ENCODE measurements around the gene TRAM2.

Gene TRAM2

DNA sequence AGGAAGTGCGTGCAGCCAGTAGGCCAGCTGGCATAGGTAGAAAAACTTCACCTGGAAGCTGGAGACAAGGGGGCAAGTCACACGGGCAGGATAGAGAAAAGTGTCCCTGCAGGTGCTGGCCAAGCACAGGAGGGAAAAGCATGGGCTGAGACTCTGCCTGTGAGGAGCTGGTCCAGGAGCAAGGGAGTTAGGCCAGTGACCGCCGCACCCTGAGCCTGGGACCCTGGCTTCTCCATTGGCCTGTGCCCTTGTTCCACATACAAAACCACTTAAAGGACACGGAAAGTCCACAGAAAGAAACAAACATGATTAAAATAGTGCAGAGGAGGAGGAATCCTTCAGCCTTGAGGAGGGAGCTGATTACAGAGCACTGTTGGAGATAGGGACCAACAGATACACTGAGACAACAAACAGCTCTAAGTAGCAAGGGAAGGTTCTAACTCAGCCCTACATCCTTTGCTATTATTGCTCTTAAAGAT is 68.6 kb downstream of the TRAM2 start:
- ATAC-seq (ENCODE audit: low read depth) (no peak), DNase-seq (ENCODE audit: low spot score) (no peak)
- Histone ChIP-seq H3K4me3 (ENCODE audit: severe bottlenecking) (no peak overlapping the region), H3K27ac (ENCODE audit: poor library complexity, severe bottlenecking) (peak overlapping the region; percentile 96), H3K27me3 (ENCODE audit: insufficient read depth, poor library complexity, severe bottlenecking) (no peaks in the 10 kb centered on the region), H3K4me1 (ENCODE audit: insufficient read depth, poor library complexity, severe bottlenecking) (peaks cover 39% of the 10 kb centered on the region), H3K36me3 (ENCODE audit: low read depth) (peaks cover 53% of the 10 kb centered on the region), H3K9me3 (ENCODE audit: severe bottlenecking) (no peaks in the 10 kb centered on the region)
- TF ChIP-seq, protein P1, sequence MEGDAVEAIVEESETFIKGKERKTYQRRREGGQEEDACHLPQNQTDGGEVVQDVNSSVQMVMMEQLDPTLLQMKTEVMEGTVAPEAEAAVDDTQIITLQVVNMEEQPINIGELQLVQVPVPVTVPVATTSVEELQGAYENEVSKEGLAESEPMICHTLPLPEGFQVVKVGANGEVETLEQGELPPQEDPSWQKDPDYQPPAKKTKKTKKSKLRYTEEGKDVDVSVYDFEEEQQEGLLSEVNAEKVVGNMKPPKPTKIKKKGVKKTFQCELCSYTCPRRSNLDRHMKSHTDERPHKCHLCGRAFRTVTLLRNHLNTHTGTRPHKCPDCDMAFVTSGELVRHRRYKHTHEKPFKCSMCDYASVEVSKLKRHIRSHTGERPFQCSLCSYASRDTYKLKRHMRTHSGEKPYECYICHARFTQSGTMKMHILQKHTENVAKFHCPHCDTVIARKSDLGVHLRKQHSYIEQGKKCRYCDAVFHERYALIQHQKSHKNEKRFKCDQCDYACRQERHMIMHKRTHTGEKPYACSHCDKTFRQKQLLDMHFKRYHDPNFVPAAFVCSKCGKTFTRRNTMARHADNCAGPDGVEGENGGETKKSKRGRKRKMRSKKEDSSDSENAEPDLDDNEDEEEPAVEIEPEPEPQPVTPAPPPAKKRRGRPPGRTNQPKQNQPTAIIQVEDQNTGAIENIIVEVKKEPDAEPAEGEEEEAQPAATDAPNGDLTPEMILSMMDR (IDR thresholded peaks at IDR 0.05; ENCODE audit: poor library complexity, severe bottlenecking), result no peak

DNA sequence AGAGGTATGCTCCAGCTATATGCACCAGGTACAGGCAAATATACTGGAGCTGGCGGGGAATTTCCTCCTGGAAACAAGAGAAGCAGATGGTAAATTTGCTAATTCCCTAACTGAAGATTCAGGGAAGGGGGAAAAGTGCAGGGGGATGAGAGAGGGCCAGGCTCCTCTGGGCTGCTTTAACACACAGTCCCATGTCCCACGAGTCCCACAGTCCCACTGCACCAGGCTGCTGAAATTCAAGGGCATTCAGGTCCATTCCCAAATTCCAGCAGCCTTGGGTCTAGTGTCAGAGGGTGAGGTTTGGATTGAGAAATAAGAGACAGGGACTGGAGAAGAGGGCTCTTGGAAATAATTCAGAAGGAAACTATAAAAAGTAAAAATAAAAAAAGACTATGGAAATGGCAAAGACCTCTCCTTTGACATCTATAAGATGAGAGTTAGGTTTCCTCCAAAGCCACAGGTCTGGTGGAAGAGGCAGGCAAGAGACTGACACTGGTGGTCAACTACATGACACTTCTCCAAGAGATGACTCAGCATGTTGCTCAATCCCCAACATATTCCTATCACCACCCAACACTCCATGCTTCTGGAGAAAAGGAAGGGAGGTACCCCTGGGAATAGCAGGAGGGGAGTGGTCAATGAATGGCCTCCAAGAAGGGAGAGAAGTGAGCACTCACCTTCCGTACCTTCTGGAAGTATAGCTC is 69.2 kb downstream of the TRAM2 start:
- peaks cover 59% of the 10 kb centered on the region for H3K36me3 ChIP-seq (ENCODE audit: low read depth)
- TF ChIP-seq, protein P1 (IDR thresholded peaks at IDR 0.05; ENCODE audit: poor library complexity, severe bottlenecking), result no peak
- DNase-seq (ENCODE audit: low spot score) (no peak), ATAC-seq (ENCODE audit: low read depth) (no peak)
- no peak overlapping the region for H3K4me3 ChIP-seq (ENCODE audit: severe bottlenecking)
- H3K9me3 ChIP-seq (ENCODE audit: severe bottlenecking), result no peaks in the 10 kb centered on the region
- peaks cover 41% of the 10 kb centered on the region for H3K4me1 ChIP-seq (ENCODE audit: insufficient read depth, poor library complexity, severe bottlenecking)
- H3K27me3 ChIP-seq (ENCODE audit: insufficient read depth, poor library complexity, severe bottlenecking), result no peaks in the 10 kb centered on the region
- H3K27ac ChIP-seq (ENCODE audit: poor library complexity, severe bottlenecking), result peak overlapping the region; percentile 96

DNA sequence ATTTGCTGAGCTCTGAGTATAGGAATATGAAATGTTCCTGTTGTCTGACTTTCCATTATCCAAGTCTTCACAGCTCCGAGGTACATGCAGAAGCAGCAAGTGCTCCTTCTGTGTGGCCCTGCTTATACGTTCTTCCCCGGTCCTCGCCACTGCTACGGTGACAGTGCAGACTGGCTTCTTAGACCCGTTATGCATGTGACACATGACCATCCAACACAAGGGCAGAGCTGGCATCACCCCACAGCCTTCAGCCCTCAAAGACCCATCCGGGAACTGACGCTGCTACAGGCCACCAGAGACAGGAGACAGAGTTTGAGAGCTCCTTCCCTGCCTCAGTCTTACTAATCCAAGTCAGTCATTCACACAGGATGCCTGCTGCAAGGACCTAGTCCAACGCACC is 70.4 kb downstream of the TRAM2 start:
- TF ChIP-seq, protein P1 (IDR thresholded peaks at IDR 0.05; ENCODE audit: poor library complexity, severe bottlenecking), result no peak
- H3K36me3 ChIP-seq (ENCODE audit: low read depth), result peaks cover 70% of the 10 kb centered on the region
- peak overlapping the region; percentile 95 for H3K27ac ChIP-seq (ENCODE audit: poor library complexity, severe bottlenecking)
- H3K4me1 ChIP-seq (ENCODE audit: insufficient read depth, poor library complexity, severe bottlenecking), result peaks cover 30% of the 10 kb centered on the region
- H3K9me3 ChIP-seq (ENCODE audit: severe bottlenecking), result no peaks in the 10 kb centered on the region
- no peaks in the 10 kb centered on the region for H3K27me3 ChIP-seq (ENCODE audit: insufficient read depth, poor library complexity, severe bottlenecking)
- H3K4me3 ChIP-seq (ENCODE audit: severe bottlenecking), result no peak overlapping the region
- ATAC-seq (ENCODE audit: low read depth) (no peak), DNase-seq (ENCODE audit: low spot score) (no peak)

DNA sequence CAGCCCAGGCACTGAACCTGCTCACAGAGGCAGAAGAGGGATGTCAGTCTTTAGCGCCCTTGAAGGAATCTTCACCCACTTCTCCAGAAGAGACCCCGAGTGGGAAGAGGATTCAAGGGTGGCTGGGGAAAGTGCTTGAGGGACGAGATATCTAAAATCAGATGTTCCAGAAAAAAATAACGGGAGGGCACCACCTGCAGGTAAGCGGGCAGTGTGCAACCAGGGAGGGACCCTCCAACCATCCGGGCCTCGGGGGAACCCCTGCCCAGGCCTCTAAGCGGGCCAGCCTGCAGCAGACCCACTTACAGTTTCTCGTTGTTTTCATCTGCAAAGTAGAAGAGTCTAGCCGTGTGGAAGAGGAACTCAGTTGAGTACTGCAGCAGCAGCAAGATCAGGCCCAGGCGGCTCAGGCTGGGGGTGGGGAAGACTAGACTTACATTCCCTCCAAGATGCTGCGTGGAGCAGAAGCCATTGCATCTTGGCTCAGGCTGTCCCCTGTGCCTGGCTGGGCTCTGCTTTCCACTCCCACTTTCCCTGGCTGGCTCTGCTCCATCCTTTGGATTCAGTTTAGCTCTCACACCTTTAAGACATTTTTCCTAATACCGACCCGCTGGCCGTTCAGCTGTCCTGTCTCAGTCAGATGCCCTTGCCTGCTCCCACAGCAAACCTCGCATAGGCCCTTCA is 71.0 kb downstream of the TRAM2 start:
- Histone ChIP-seq H3K36me3 (ENCODE audit: low read depth) (peaks cover 65% of the 10 kb centered on the region), H3K4me1 (ENCODE audit: insufficient read depth, poor library complexity, severe bottlenecking) (peaks cover 25% of the 10 kb centered on the region), H3K27ac (ENCODE audit: poor library complexity, severe bottlenecking) (peak overlapping the region; percentile 95), H3K9me3 (ENCODE audit: severe bottlenecking) (no peaks in the 10 kb centered on the region), H3K4me3 (ENCODE audit: severe bottlenecking) (no peak overlapping the region), H3K27me3 (ENCODE audit: insufficient read depth, poor library complexity, severe bottlenecking) (no peaks in the 10 kb centered on the region)
- DNase-seq (ENCODE audit: low spot score), result no peak
- TF ChIP-seq, protein P1 (IDR thresholded peaks at IDR 0.05; ENCODE audit: poor library complexity, severe bottlenecking), result no peak
- ATAC-seq (ENCODE audit: low read depth), result no peak

DNA sequence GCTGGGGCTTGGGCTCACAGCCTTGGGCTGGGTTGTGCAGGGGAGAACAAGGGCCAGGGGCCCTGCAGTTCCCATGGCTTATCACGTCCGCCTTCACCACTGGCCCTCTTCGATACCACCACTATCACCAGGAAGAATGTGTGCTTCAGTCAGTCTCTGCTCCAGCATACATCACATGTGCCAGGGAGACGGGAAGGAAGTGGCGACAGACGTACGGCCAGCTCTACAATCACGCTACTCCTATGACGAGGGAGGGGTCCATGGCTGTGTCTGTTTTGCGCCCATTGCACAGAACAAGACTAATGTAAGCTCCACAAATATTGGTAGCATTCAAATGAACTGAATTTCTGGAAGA is 72.1 kb downstream of the TRAM2 start:
- Histone ChIP-seq H3K9me3 (ENCODE audit: severe bottlenecking) (no peaks in the 10 kb centered on the region), H3K27ac (ENCODE audit: poor library complexity, severe bottlenecking) (peak overlapping the region; percentile 95), H3K36me3 (ENCODE audit: low read depth) (peaks cover 60% of the 10 kb centered on the region), H3K4me1 (ENCODE audit: insufficient read depth, poor library complexity, severe bottlenecking) (peaks cover 25% of the 10 kb centered on the region), H3K27me3 (ENCODE audit: insufficient read depth, poor library complexity, severe bottlenecking) (no peaks in the 10 kb centered on the region), H3K4me3 (ENCODE audit: severe bottlenecking) (no peak overlapping the region)
- no peak for DNase-seq (ENCODE audit: low spot score)
- TF ChIP-seq, protein P1 (IDR thresholded peaks at IDR 0.05; ENCODE audit: poor library complexity, severe bottlenecking), result no peak
- ATAC-seq (ENCODE audit: low read depth), result no peak

Data from RWPE2 (cell line).